IPS-NIHi7 (cell line): Measurements from ENCODE around the gene LEMD1.

Experiments used
- DNase-seq: peaks from one replicate; pipeline ENCODE4 v3.0.0; 2012; ENCODE audit warnings: mixed read lengths; ENCODE audit errors: extremely low spot score

Gene LEMD1

GRCh38 chr1:205332015-205332791 lies 89.7 kb downstream of the LEMD1 start:
- no peak for DNase-seq
